Right atrium auricular region (tissue), 2 donors: Measurements from ENCODE around the gene CEACAM19. TPM values are rescaled to one million over a fixed set of nuclear protein-coding genes. Genes with fewer than 3 reads are reported as not detected.

Experiments
- DNase-seq: peaks from one replicate; pipeline ENCODE4 v3.0.0-alpha.2; 2019; ENCODE audit warnings: low spot score
- H3K27ac ChIP-seq, 2 donors: fragments of 200-600 bp; sonication (generic); 1 replicate in 1 of 2; 2 replicates in 1 of 2; pipeline ENCODE4 v1.5.1; 2016 to 2019
- H3K27me3 ChIP-seq, 2 donors: fragments of 200-600 bp; sonication (generic); one replicate each; pipeline versions ENCODE4 v1.5.1 to v1.6.0; 2017 to 2019
- H3K36me3 ChIP-seq: fragments of 200-600 bp; sonication (generic); one replicate; pipeline ENCODE4 v1.5.1; 2016
- H3K4me1 ChIP-seq, 2 donors: fragments of 200-600 bp; sonication (generic); one replicate each; pipeline versions ENCODE4 v1.5.1 to v1.6.0; 2017 to 2019
- H3K4me3 ChIP-seq, 2 donors: fragments of 200-600 bp; sonication (generic); 1 replicate in 1 of 2; 2 replicates in 1 of 2; pipeline ENCODE4 v1.5.1; 2017 to 2019; ENCODE audit warnings: mild to moderate bottlenecking in 1 of 2, moderate library complexity in 1 of 2
- H3K9me3 ChIP-seq, 2 donors: fragments of 200-600 bp; sonication (generic); one replicate each; pipeline ENCODE4 v1.5.1; 2019
- CTCF ChIP-seq, 2 donors: fragments of 200-600 bp; sonication (generic); IDR thresholded peaks; one replicate each; pipeline ENCODE4 v1.5.1; 2019; ENCODE audit warnings: antibody characterized with exemption in 2 of 2
- total RNA-seq, 2 donors: library from RNA; depleted of rRNA; stranded (reverse); fragments of >200 nt; gene quantifications; one replicate each; pipeline ENCODE4 v1.1.0, GENCODE V29; 2016

The CEACAM19 gene
- total RNA-seq, 2 donors from 2014 or later: 2.3 to 3.1 TPM

DNA sequence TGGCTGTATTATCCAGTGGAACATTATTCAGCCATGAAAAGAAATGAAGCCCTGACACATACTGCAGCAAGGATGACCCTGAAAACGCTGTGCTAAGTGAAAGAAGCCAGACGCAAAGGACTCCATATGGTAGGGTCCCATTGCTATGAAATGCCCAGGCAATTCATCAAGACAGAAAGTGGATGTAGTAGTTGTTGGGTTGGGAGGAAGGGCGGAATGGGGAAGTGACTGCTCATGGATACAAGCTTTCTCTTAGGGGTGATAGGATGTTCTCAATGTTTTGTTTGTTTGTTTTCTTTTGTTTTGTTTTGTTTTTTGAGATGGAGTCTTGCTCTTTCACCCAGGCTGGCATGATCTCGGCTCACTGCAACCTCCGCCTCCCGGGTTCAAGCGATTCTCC lies 16.6 kb downstream of the CEACAM19 start:
- H3K27me3 ChIP-seq: no peaks in the 10 kb centered on the region
- H3K36me3 ChIP-seq: no peaks in the 10 kb centered on the region
- DNase-seq: no peak
- no peaks in the 10 kb centered on the region for H3K9me3 ChIP-seq
- no peak for TF ChIP-seq CTCF (IDR thresholded peaks at IDR 0.05)
- no peak overlapping the region for H3K27ac ChIP-seq
- H3K4me3 ChIP-seq: no peak overlapping the region
- H3K4me1 ChIP-seq: peaks cover 0 to 30% of the 10 kb centered on the region in 2 donors

DNA sequence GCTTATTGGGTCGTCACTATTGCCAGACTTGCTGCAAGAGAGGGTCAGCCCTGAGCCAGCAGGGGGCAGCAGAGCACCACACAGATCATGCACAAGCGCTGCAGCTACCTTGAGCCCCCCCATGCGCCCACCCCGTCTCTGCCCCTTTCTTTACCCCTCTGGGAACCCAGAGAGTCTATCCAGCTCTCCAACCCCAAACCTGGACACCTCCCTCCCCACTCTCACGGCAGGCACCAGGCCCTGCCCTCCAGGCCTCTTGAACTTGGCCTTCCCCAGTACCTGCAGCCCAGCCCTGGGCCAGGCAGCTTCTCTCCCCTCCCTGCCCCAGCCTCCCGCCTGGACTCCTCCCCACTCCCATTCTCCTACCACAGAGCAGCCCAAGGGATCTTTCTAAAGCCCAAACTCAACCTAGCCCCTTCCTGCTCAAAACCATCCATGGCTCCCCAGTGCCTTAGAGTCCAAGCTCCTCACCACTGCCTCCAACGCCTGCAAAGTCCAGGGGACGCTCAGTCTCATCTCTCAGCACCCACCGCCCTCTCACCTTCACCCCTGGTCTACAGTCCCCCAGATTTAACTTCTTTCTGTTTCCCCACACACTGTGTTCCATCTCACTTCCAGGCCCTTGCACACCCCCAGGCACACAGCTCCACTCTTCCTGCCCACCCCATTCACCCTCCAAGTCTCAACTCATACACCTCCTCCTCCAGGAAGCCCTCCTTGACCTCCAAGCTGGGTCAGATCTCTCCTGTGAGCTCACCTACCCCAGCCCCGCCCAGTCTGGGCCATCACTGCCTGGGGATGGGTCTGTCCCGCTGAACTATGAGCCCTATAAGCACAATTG lies 18.2 kb downstream of the CEACAM19 start:
- H3K36me3 ChIP-seq: no peaks in the 10 kb centered on the region
- H3K4me1 ChIP-seq: peaks cover 0 to 27% of the 10 kb centered on the region in 2 donors
- DNase-seq: peak; percentile 77
- H3K27ac ChIP-seq: no peak overlapping the region
- no peaks in the 10 kb centered on the region for H3K9me3 ChIP-seq
- H3K27me3 ChIP-seq: no peaks in the 10 kb centered on the region
- H3K4me3 ChIP-seq: no peak overlapping the region
- TF ChIP-seq CTCF (IDR thresholded peaks at IDR 0.05): peak; percentile 82 to 94

DNA sequence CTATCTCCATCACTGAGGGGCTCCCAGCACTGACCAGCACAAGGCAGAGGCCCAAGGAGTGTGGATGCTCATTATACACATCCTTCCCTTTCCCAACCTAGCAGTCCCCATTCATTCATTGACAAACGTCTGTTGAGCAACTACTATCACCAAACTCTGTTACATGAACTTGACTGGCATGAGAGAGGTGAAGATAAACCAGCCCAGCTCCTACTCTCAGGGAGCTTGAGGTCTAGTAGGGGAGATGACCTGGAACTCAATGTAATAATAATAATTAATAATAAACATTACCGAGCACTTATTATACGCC lies 18.8 kb downstream of the CEACAM19 start:
- peaks cover 0 to 25% of the 10 kb centered on the region in 2 donors for H3K4me1 ChIP-seq
- no peaks in the 10 kb centered on the region for H3K27me3 ChIP-seq
- no peak for DNase-seq
- no peak overlapping the region for H3K4me3 ChIP-seq
- H3K36me3 ChIP-seq: no peaks in the 10 kb centered on the region
- no peaks in the 10 kb centered on the region for H3K9me3 ChIP-seq
- TF ChIP-seq CTCF (IDR thresholded peaks at IDR 0.05): no peak
- H3K27ac ChIP-seq: no peak overlapping the region

GRCh38 chr19:44692379-44692721 lies 21.1 kb downstream of the CEACAM19 start:
- Histone ChIP-seq H3K27me3 (no peaks in the 10 kb centered on the region), H3K36me3 (no peaks in the 10 kb centered on the region), H3K27ac (peak overlapping the region in 1 of 2 donors; percentile 54), H3K9me3 (no peaks in the 10 kb centered on the region), H3K4me3 (no peak overlapping the region), H3K4me1 (peaks cover 0 to 30% of the 10 kb centered on the region in 2 donors)
- no peak for DNase-seq
- no peak for TF ChIP-seq CTCF (IDR thresholded peaks at IDR 0.05)

- TF ChIP-seq CTCF (IDR thresholded peaks at IDR 0.05): no peak
- Histone ChIP-seq H3K27me3 (no peaks in the 10 kb centered on the region), H3K36me3 (no peaks in the 10 kb centered on the region), H3K4me1 (peaks cover 0 to 27% of the 10 kb centered on the region in 2 donors), H3K27ac (no peak overlapping the region), H3K4me3 (no peak overlapping the region), H3K9me3 (no peaks in the 10 kb centered on the region)
- DNase-seq: no peak
Observed at GRCh38 chr19:44694184-44694579, 22.9 kb downstream of the CEACAM19 start.
